Muscle of back (tissue), 10 donors: ENCODE measurements around the gene ECSIT. TPM values are rescaled to one million over a fixed set of nuclear protein-coding genes. Genes with fewer than 3 reads are reported as not detected.

ENCODE experiments used
- polyA plus RNA-seq, 10 donors: library from polyadenylated mRNA; unstranded; fragments of 120-200 nt; gene quantifications; one replicate each; pipeline ENCODE4 v1.2.1, GENCODE V29; 2013; ENCODE audit not compliant: insufficient read length in 10 of 10

Gene ECSIT
- polyA plus RNA-seq, 10 donors: 29.7 to 48.4 (median 39.1) TPM

Other genes starting within 250 kb of the ECSIT start
- gene TSPAN16, start 233.0 kb downstream of the ECSIT start, polyA plus RNA-seq: under 1 TPM in 1 of 10 donors, not detected in 9; 0.22 TPM
- 10 to 100 TPM in 2 of 10 donors, 1 to 10 TPM in 8; 5.2 to 12.5 (median 6.2) TPM for gene RAB3D, start 189.5 kb downstream of the ECSIT start, polyA plus RNA-seq
- gene TMEM205, start 182.9 kb downstream of the ECSIT start, polyA plus RNA-seq: 10 to 100 TPM; 35.7 to 44.1 (median 39.9) TPM
- gene CCDC159, start 182.6 kb downstream of the ECSIT start, polyA plus RNA-seq: 10 to 100 TPM in 4 of 10 donors, 1 to 10 TPM in 6; 4.9 to 13.4 (median 9.0) TPM
- 10 to 100 TPM in 9 of 10 donors, 1 to 10 TPM in 1; 9.4 to 15.6 (median 12.6) TPM for gene PLPPR2, start 173.7 kb downstream of the ECSIT start, polyA plus RNA-seq
- 1 to 10 TPM in 7 of 10 donors, under 1 TPM in 3; 0.85 to 2.1 (median 1.4) TPM for gene SWSAP1, start 154.5 kb downstream of the ECSIT start, polyA plus RNA-seq
- gene EPOR, start 144.8 kb downstream of the ECSIT start, polyA plus RNA-seq: 1 to 10 TPM; 2.6 to 3.9 (median 3.1) TPM
- 1 to 10 TPM in 1 of 10 donors, under 1 TPM in 9; 0.32 to 1.7 (median 0.62) TPM for gene RGL3, start 109.8 kb downstream of the ECSIT start, polyA plus RNA-seq
- under 1 TPM in 9 of 10 donors, not detected in 1; 0.16 to 0.46 (median 0.26) TPM for gene ODAD3, start 94.0 kb downstream of the ECSIT start, polyA plus RNA-seq
- gene PRKCSH, start 93.5 kb downstream of the ECSIT start, polyA plus RNA-seq: 100 to 1,000 TPM; 136 to 229 (median 180) TPM
- under 1 TPM in 4 of 10 donors, not detected in 6; 0.07 to 0.34 (median 0.22) TPM for gene ELAVL3, start 48.1 kb downstream of the ECSIT start, polyA plus RNA-seq
- gene ZNF653, start 23.3 kb downstream of the ECSIT start, polyA plus RNA-seq: 1 to 10 TPM; 3.6 to 7.0 (median 5.9) TPM
- 100 to 1,000 TPM in 6 of 10 donors, 10 to 100 TPM in 4; 63.4 to 203 (median 124) TPM for gene CNN1, start 9.7 kb upstream of the ECSIT start, polyA plus RNA-seq
- 10 to 100 TPM; 26.8 to 42.6 (median 31.7) TPM for gene ELOF1, start 30.1 kb upstream of the ECSIT start, polyA plus RNA-seq
- gene ACP5, start 48.5 kb upstream of the ECSIT start, polyA plus RNA-seq: 1 to 10 TPM; 1.0 to 4.6 (median 2.4) TPM
- 10 to 100 TPM; 12.2 to 17.6 (median 14.3) TPM for gene ZNF627, start 68.3 kb upstream of the ECSIT start, polyA plus RNA-seq
- gene ZNF823, start 209.8 kb upstream of the ECSIT start, polyA plus RNA-seq: 1 to 10 TPM; 3.3 to 5.3 (median 4.5) TPM
- gene ZNF441, start 237.9 kb upstream of the ECSIT start, polyA plus RNA-seq: 1 to 10 TPM; 5.5 to 9.4 (median 7.1) TPM